ENCODE data around the gene SCAMP3. TPM values are rescaled to one million over a fixed set of nuclear protein-coding genes. Genes with fewer than 3 reads are reported as not detected.
"Not testable (repeated sequence)": the region's sequence is repeated elsewhere in the genome, so short reads cannot be mapped to it uniquely, and the experiment has no call there.

SCAMP3 gene
- total and polyA plus RNA-seq, 5 donors from 2014 or later: 57.3 to 150 (median 133) TPM

GRCh38 chr1:155223047-155223446, 39.1 kb downstream of the SCAMP3 start:
- Mint-ChIP-seq H3K27me3 (no peaks in the 10 kb centered on the region), H3K4me3 (no peak overlapping the region), H3K27ac (no peak overlapping the region), H3K4me1 (peaks cover 16 to 42% (median 20%) of the 10 kb centered on the region in 4 donors), H3K9me3 (no peaks in the 10 kb centered on the region), H3K36me3 (no peaks in the 10 kb centered on the region)
- DNase-seq (no peak), ATAC-seq (ENCODE audit: low read depth in 2 of 2) (no peak)
- H3K4me1 ChIP-seq (ENCODE audit: control insufficient read depth, insufficient read depth, low read length, poor library complexity, severe bottlenecking): peaks cover 21% of the 10 kb centered on the region
- no peaks in the 10 kb centered on the region for H3K9me3 ChIP-seq (ENCODE audit: control insufficient read depth in 2 of 2, low read length in 2 of 2)
- no peak overlapping the region for H3K4me3 ChIP-seq (ENCODE audit: low read depth, low read length)
- no peak overlapping the region for H3K27ac ChIP-seq (ENCODE audit: insufficient read depth, low read length, poor library complexity, severe bottlenecking)
- no peaks in the 10 kb centered on the region for H3K36me3 ChIP-seq (ENCODE audit: control insufficient read depth, insufficient read depth, low read length)
- H3K27me3 ChIP-seq (ENCODE audit: control insufficient read depth, insufficient read depth, low read length): no peaks in the 10 kb centered on the region

- Mint-ChIP-seq H3K4me1 (peaks cover 5 to 19% (median 9%) of the 10 kb centered on the region in 4 donors), H3K27ac (peak overlapping the region in 1 of 3 donors; percentile 93)
- not testable (repeated sequence) for DNase-seq; H3K36me3 Mint-ChIP-seq; H3K4me3 Mint-ChIP-seq; H3K27ac ChIP-seq (ENCODE audit: insufficient read depth, low read length, poor library complexity, severe bottlenecking); H3K4me3 ChIP-seq (ENCODE audit: low read depth, low read length); H3K36me3 ChIP-seq (ENCODE audit: control insufficient read depth, insufficient read depth, low read length); H3K9me3 ChIP-seq (ENCODE audit: control insufficient read depth in 2 of 2, low read length in 2 of 2); H3K4me1 ChIP-seq (ENCODE audit: control insufficient read depth, insufficient read depth, low read length, poor library complexity, severe bottlenecking); ATAC-seq (ENCODE audit: low read depth in 2 of 2); H3K9me3 Mint-ChIP-seq; H3K27me3 Mint-ChIP-seq; H3K27me3 ChIP-seq (ENCODE audit: control insufficient read depth, insufficient read depth, low read length)
Measured at GRCh38 chr1:155220211-155220965, 41.8 kb downstream of the SCAMP3 start.

GRCh38 chr1:155219592-155220031, 42.5 kb downstream of the SCAMP3 start:
- Mint-ChIP-seq H3K9me3 (no peaks in the 10 kb centered on the region), H3K27ac (no peak overlapping the region), H3K4me3 (no peak overlapping the region), H3K36me3 (no peaks in the 10 kb centered on the region), H3K27me3 (no peaks in the 10 kb centered on the region), H3K4me1 (peaks cover 11 to 23% (median 14%) of the 10 kb centered on the region in 4 donors)
- no peaks in the 10 kb centered on the region for H3K27me3 ChIP-seq (ENCODE audit: control insufficient read depth, insufficient read depth, low read length)
- peak in 1 of 3 donors; percentile 41 for DNase-seq
- H3K4me1 ChIP-seq (ENCODE audit: control insufficient read depth, insufficient read depth, low read length, poor library complexity, severe bottlenecking): peaks cover 3% of the 10 kb centered on the region
- no peaks in the 10 kb centered on the region for H3K36me3 ChIP-seq (ENCODE audit: control insufficient read depth, insufficient read depth, low read length)
- ATAC-seq (ENCODE audit: low read depth in 2 of 2): peak in 1 of 2 donors; percentile 29
- no peak overlapping the region for H3K27ac ChIP-seq (ENCODE audit: insufficient read depth, low read length, poor library complexity, severe bottlenecking)
- no peaks in the 10 kb centered on the region for H3K9me3 ChIP-seq (ENCODE audit: control insufficient read depth in 2 of 2, low read length in 2 of 2)
- no peak overlapping the region for H3K4me3 ChIP-seq (ENCODE audit: low read depth, low read length)

- Histone ChIP-seq H3K36me3 (ENCODE audit: control insufficient read depth, insufficient read depth, low read length) (no peaks in the 10 kb centered on the region), H3K27ac (ENCODE audit: insufficient read depth, low read length, poor library complexity, severe bottlenecking) (no peak overlapping the region), H3K9me3 (ENCODE audit: control insufficient read depth in 2 of 2, low read length in 2 of 2) (no peaks in the 10 kb centered on the region), H3K4me3 (ENCODE audit: low read depth, low read length) (no peak overlapping the region), H3K27me3 (ENCODE audit: control insufficient read depth, insufficient read depth, low read length) (no peaks in the 10 kb centered on the region), H3K4me1 (ENCODE audit: control insufficient read depth, insufficient read depth, low read length, poor library complexity, severe bottlenecking) (peaks cover 3% of the 10 kb centered on the region)
- peaks cover 11 to 21% (median 13%) of the 10 kb centered on the region in 4 donors for H3K4me1 Mint-ChIP-seq
- no peak overlapping the region for H3K4me3 Mint-ChIP-seq
- no peaks in the 10 kb centered on the region for H3K27me3 Mint-ChIP-seq
- H3K9me3 Mint-ChIP-seq: no peaks in the 10 kb centered on the region
- ATAC-seq (ENCODE audit: low read depth in 2 of 2): no peak
- no peaks in the 10 kb centered on the region for H3K36me3 Mint-ChIP-seq
- peak in 1 of 3 donors; percentile 56 for DNase-seq
- H3K27ac Mint-ChIP-seq: peak overlapping the region; percentile 26 to 69 (median 48)
Measured at GRCh38 chr1:155218854-155219591, 43.1 kb downstream of the SCAMP3 start.

- H3K36me3 Mint-ChIP-seq; H3K4me1 ChIP-seq (ENCODE audit: control insufficient read depth, insufficient read depth, low read length, poor library complexity, severe bottlenecking); H3K27ac ChIP-seq (ENCODE audit: insufficient read depth, low read length, poor library complexity, severe bottlenecking); H3K36me3 ChIP-seq (ENCODE audit: control insufficient read depth, insufficient read depth, low read length); H3K9me3 ChIP-seq (ENCODE audit: control insufficient read depth in 2 of 2, low read length in 2 of 2); H3K27me3 ChIP-seq (ENCODE audit: control insufficient read depth, insufficient read depth, low read length); H3K27me3 Mint-ChIP-seq; H3K4me3 ChIP-seq (ENCODE audit: low read depth, low read length); H3K9me3 Mint-ChIP-seq: not testable (repeated sequence)
- Mint-ChIP-seq H3K4me3 (peak overlapping the region in 2 of 4 donors; percentile 45 to 46), H3K4me1 (peaks cover 13 to 24% (median 16%) of the 10 kb centered on the region in 4 donors), H3K27ac (peak overlapping the region in 2 of 3 donors; percentile 34 to 54)
- ATAC-seq (ENCODE audit: low read depth in 2 of 2) (peak in 1 of 2 donors; percentile 37), DNase-seq (peak in 1 of 3 donors; percentile 32)
Measured at GRCh38 chr1:155214702-155215101, 47.5 kb downstream of the SCAMP3 start.

- peak overlapping the region in 1 of 4 donors; percentile 95 for H3K4me3 Mint-ChIP-seq
Measured at GRCh38 chr1:155212051-155212440, 50.1 kb downstream of the SCAMP3 start.

GRCh38 chr1:155211381-155212050, 50.6 kb downstream of the SCAMP3 start:
- peak overlapping the region in 2 of 4 donors; percentile 8 to 95 for H3K4me3 Mint-ChIP-seq
- H3K27ac ChIP-seq (ENCODE audit: insufficient read depth, low read length, poor library complexity, severe bottlenecking); H3K27me3 ChIP-seq (ENCODE audit: control insufficient read depth, insufficient read depth, low read length); H3K4me3 ChIP-seq (ENCODE audit: low read depth, low read length); ATAC-seq (ENCODE audit: low read depth in 2 of 2); DNase-seq; H3K36me3 ChIP-seq (ENCODE audit: control insufficient read depth, insufficient read depth, low read length); H3K27me3 Mint-ChIP-seq; H3K9me3 Mint-ChIP-seq; H3K9me3 ChIP-seq (ENCODE audit: control insufficient read depth in 2 of 2, low read length in 2 of 2); H3K36me3 Mint-ChIP-seq: not testable (repeated sequence)
- peaks cover 29% of the 10 kb centered on the region for H3K4me1 ChIP-seq (ENCODE audit: control insufficient read depth, insufficient read depth, low read length, poor library complexity, severe bottlenecking)
- peaks cover 10 to 34% (median 26%) of the 10 kb centered on the region in 4 donors for H3K4me1 Mint-ChIP-seq
- peak overlapping the region in 2 of 3 donors; percentile 47 to 61 for H3K27ac Mint-ChIP-seq

More at GRCh38 chr1:155212051-155212440, 50.1 kb downstream of the SCAMP3 start:
- H3K36me3 Mint-ChIP-seq; H3K27me3 Mint-ChIP-seq; H3K4me3 ChIP-seq (ENCODE audit: low read depth, low read length); H3K27me3 ChIP-seq (ENCODE audit: control insufficient read depth, insufficient read depth, low read length); H3K36me3 ChIP-seq (ENCODE audit: control insufficient read depth, insufficient read depth, low read length); H3K27ac ChIP-seq (ENCODE audit: insufficient read depth, low read length, poor library complexity, severe bottlenecking); H3K27ac Mint-ChIP-seq; H3K9me3 Mint-ChIP-seq; ATAC-seq (ENCODE audit: low read depth in 2 of 2); DNase-seq; H3K9me3 ChIP-seq (ENCODE audit: control insufficient read depth in 2 of 2, low read length in 2 of 2): not testable (repeated sequence)
- peaks cover 10 to 29% (median 22%) of the 10 kb centered on the region in 4 donors for H3K4me1 Mint-ChIP-seq
- peaks cover 27% of the 10 kb centered on the region for H3K4me1 ChIP-seq (ENCODE audit: control insufficient read depth, insufficient read depth, low read length, poor library complexity, severe bottlenecking)
